DOHH2 (cell line): ENCODE measurements around the gene CEP85L.

Experiments used
- H3F3A ChIP-seq: fragments of 200-600 bp; sonication (generic), shearing (Covaris generic); 2 replicates; pipeline ENCODE4 v1.6.0; 2016; ENCODE audit warnings: antibody characterized with exemption, mild to moderate bottlenecking; ENCODE audit not compliant: control insufficient read depth, insufficient read depth
- H3K27ac ChIP-seq: fragments of 200-600 bp; sonication (generic); 2 replicates; pipeline ENCODE4 v1.5.1; 2014; ENCODE audit warnings: low read depth, mild to moderate bottlenecking, low read length, moderate library complexity
- H3K27me3 ChIP-seq: fragments of 200-600 bp; sonication (generic); 2 replicates; pipeline ENCODE4 v1.6.1; 2014; ENCODE audit warnings: mild to moderate bottlenecking, low read length, mixed read lengths; ENCODE audit not compliant: control insufficient read depth
- H3K36me3 ChIP-seq: fragments of 200-600 bp; sonication (generic); 2 replicates; pipeline ENCODE4 v1.6.1; 2014; ENCODE audit warnings: mild to moderate bottlenecking, low read length, moderate library complexity, mixed read lengths; ENCODE audit not compliant: control insufficient read depth
- H3K4me1 ChIP-seq: fragments of 200-600 bp; sonication (generic); 2 replicates; pipeline ENCODE4 v1.6.1; 2014; ENCODE audit warnings: mild to moderate bottlenecking, low read length, mixed read lengths; ENCODE audit not compliant: control insufficient read depth
- H3K4me2 ChIP-seq: fragments of 200-600 bp; sonication (generic); 2 replicates; pipeline ENCODE4 v1.6.0; 2014; ENCODE audit warnings: mild to moderate bottlenecking, low read length, moderate library complexity
- H3K4me3 ChIP-seq: fragments of 200-600 bp; sonication (generic); 2 replicates; pipeline ENCODE4 v1.5.1; 2014; ENCODE audit warnings: mild to moderate bottlenecking, low read length, mixed read lengths
- H3K79me2 ChIP-seq: fragments of 200-600 bp; sonication (generic); 2 replicates; pipeline ENCODE4 v1.6.1; 2014; ENCODE audit warnings: mild to moderate bottlenecking, low read length, mixed read lengths; ENCODE audit not compliant: control insufficient read depth
- H3K9me2 ChIP-seq: fragments of 200-600 bp; sonication (generic); replicated peaks from 2 replicates; pipeline ENCODE4 v1.6.1; 2014; ENCODE audit warnings: mild to moderate bottlenecking, low read length, mixed read lengths; ENCODE audit not compliant: control insufficient read depth
- H3K9me3 ChIP-seq: fragments of 200-600 bp; sonication (generic); 2 replicates; pipeline ENCODE4 v1.6.1; 2014; ENCODE audit warnings: antibody characterized with exemption, low read length, mixed read lengths; ENCODE audit not compliant: control insufficient read depth, insufficient read depth
- H4K20me1 ChIP-seq: fragments of 200-600 bp; sonication (generic); 2 replicates; pipeline ENCODE4 v1.6.0; 2014; ENCODE audit warnings: low read depth, mild to moderate bottlenecking, antibody characterized with exemption, low read length, moderate library complexity; ENCODE audit not compliant: control insufficient read depth, insufficient read depth
- CTCF ChIP-seq: fragments of 200-600 bp; sonication (generic); IDR thresholded peaks from one replicate; pipeline ENCODE4 v1.5.1; 2014; ENCODE audit warnings: antibody characterized with exemption, mild to moderate bottlenecking, low read depth, low read length; ENCODE audit not compliant: poor library complexity, severe bottlenecking
- EZH2phosphoT487 ChIP-seq: fragments of 200-600 bp; sonication (generic); IDR thresholded peaks from 2 replicates; pipeline ENCODE4 v1.6.1; 2017; ENCODE audit warnings: borderline replicate concordance, mild to moderate bottlenecking, antibody characterized with exemption, low read length, moderate library complexity, mixed read lengths

CEP85L gene

GRCh38 chr6:118649918-118650581, 1.3 kb downstream of the CEP85L start:
- Histone ChIP-seq H3K9me3 (no peaks in the 10 kb centered on the region), H3K9me2 (no peaks in the 10 kb centered on the region), H3K79me2 (peaks cover 56% of the 10 kb centered on the region), H3K27ac (no peak overlapping the region), H4K20me1 (peaks cover 11% of the 10 kb centered on the region; the same call in 1 of the 2 replicates), H3K27me3 (peaks cover 7% of the 10 kb centered on the region; the same call in 1 of the 2 replicates), H3K4me2 (peak overlapping the region; percentile 97), H3K4me3 (peak overlapping the region; percentile 93), H3F3A (peaks cover 9% of the 10 kb centered on the region), H3K4me1 (peaks cover 39% of the 10 kb centered on the region), H3K36me3 (0 out of 2 replicates have a peak, but pooled peaks cover 3% of the 10 kb centered on the region)
- TF ChIP-seq EZH2phosphoT487 (no peak), CTCF (no peak)

- H3K9me3 ChIP-seq = no peaks in the 10 kb centered on the region
- H4K20me1 ChIP-seq = peaks cover 13% of the 10 kb centered on the region; the same call in 1 of the 2 replicates
- H3K4me2 ChIP-seq = peak overlapping the region; percentile 97
- H3K79me2 ChIP-seq = peaks cover 66% of the 10 kb centered on the region
- H3K27ac ChIP-seq = no peak overlapping the region
- peaks cover 9% of the 10 kb centered on the region for H3F3A ChIP-seq
- no peaks in the 10 kb centered on the region for H3K9me2 ChIP-seq
- peaks cover 7% of the 10 kb centered on the region; the same call in 1 of the 2 replicates for H3K27me3 ChIP-seq
- H3K36me3 ChIP-seq = 0 out of 2 replicates have a peak, but pooled peaks cover 3% of the 10 kb centered on the region
- TF ChIP-seq CTCF = no peak
- TF ChIP-seq EZH2phosphoT487 = no peak
- peak overlapping the region; percentile 93 for H3K4me3 ChIP-seq
- peaks cover 37% of the 10 kb centered on the region for H3K4me1 ChIP-seq
Observed at GRCh38 chr6:118648866-118649554, 2.4 kb downstream of the CEP85L start.

- peaks cover 78% of the 10 kb centered on the region for H3K79me2 ChIP-seq
- H3K36me3 ChIP-seq = 0 out of 2 replicates have a peak, but pooled peaks cover 3% of the 10 kb centered on the region
- no peak overlapping the region for H3K27ac ChIP-seq
- H3K4me2 ChIP-seq = no peak overlapping the region
- H3K27me3 ChIP-seq = peaks cover 7% of the 10 kb centered on the region; the same call in 1 of the 2 replicates
- H3K4me3 ChIP-seq = no peak overlapping the region
- H3K9me3 ChIP-seq = no peaks in the 10 kb centered on the region
- H3F3A ChIP-seq = peaks cover 3% of the 10 kb centered on the region
- no peaks in the 10 kb centered on the region for H3K9me2 ChIP-seq
- H4K20me1 ChIP-seq = peaks cover 13% of the 10 kb centered on the region; the same call in 1 of the 2 replicates
- peaks cover 21% of the 10 kb centered on the region for H3K4me1 ChIP-seq
- TF ChIP-seq EZH2phosphoT487 (no peak), CTCF (no peak)
Observed at GRCh38 chr6:118646977-118647376, 4.4 kb downstream of the CEP85L start.
